GM12865 (cell line): ENCODE results near the gene AHI1.

ENCODE experiments used
- DNase-seq: peaks from one replicate; pipeline ENCODE4 v3.0.0; 2010; ENCODE audit warnings: low read depth
- H3K4me3 ChIP-seq: 2 replicates; pipeline ENCODE4 v1.5.1; 2011; ENCODE audit warnings: mild to moderate bottlenecking, low read depth, low read length, control low read depth
- CTCF ChIP-seq: IDR thresholded peaks from 2 replicates; pipeline ENCODE4 v1.5.1; 2011; ENCODE audit warnings: low read length, control low read depth, low read depth, inconsistent platforms; ENCODE audit not compliant: insufficient read depth; ENCODE audit errors: missing control alignments

Gene AHI1

GRCh38 chr6:135522965-135523692 lies 25.6 kb upstream of the AHI1 start:
- TF ChIP-seq CTCF = no peak
- no peak for DNase-seq
- no peak overlapping the region for H3K4me3 ChIP-seq

- TF ChIP-seq CTCF = no peak
- no peak for DNase-seq
- H3K4me3 ChIP-seq = no peak overlapping the region
Observed at GRCh38 chr6:135521431-135521830, 23.9 kb upstream of the AHI1 start.

GRCh38 chr6:135520781-135521180 lies 23.2 kb upstream of the AHI1 start:
- DNase-seq = no peak

GRCh38 chr6:135519348-135519747 lies 21.8 kb upstream of the AHI1 start:
- no peak for DNase-seq
- TF ChIP-seq CTCF = no peak
- H3K4me3 ChIP-seq = no peak overlapping the region

More at GRCh38 chr6:135520781-135521180, 23.2 kb upstream of the AHI1 start:
- no peak overlapping the region for H3K4me3 ChIP-seq
- no peak for TF ChIP-seq CTCF

- no peak for DNase-seq
- TF ChIP-seq CTCF = no peak
Observed at GRCh38 chr6:135517527-135517926, 20.0 kb upstream of the AHI1 start.

GRCh38 chr6:135514706-135515105 lies 17.2 kb upstream of the AHI1 start:
- no peak overlapping the region for H3K4me3 ChIP-seq
- DNase-seq = no peak
- TF ChIP-seq CTCF = no peak

More at GRCh38 chr6:135517527-135517926, 20.0 kb upstream of the AHI1 start:
- H3K4me3 ChIP-seq = no peak overlapping the region
